GM19193 (cell line): Measurements from ENCODE around the gene LAPTM4A.

Experiments used
- POLR2A ChIP-seq: IDR thresholded peaks from 4 replicates; pipeline ENCODE4 v1.6.1; 2011; ENCODE audit not compliant: insufficient read depth, insufficient read length; ENCODE audit errors: extremely low read depth

The LAPTM4A gene

GRCh38 chr2:20042531-20042930 is 8.9 kb downstream of the LAPTM4A start:
- TF ChIP-seq POLR2A = no peak

- TF ChIP-seq POLR2A = no peak
Measured at GRCh38 chr2:20040489-20041172, 10.8 kb downstream of the LAPTM4A start.

- TF ChIP-seq POLR2A = no peak
Measured at GRCh38 chr2:20037660-20038059, 13.8 kb downstream of the LAPTM4A start.

GRCh38 chr2:20035955-20036666 is 15.3 kb downstream of the LAPTM4A start:
- TF ChIP-seq POLR2A = no peak

GRCh38 chr2:20034821-20035220 is 16.6 kb downstream of the LAPTM4A start:
- no peak for TF ChIP-seq POLR2A

GRCh38 chr2:20034218-20034617 is 17.2 kb downstream of the LAPTM4A start:
- no peak for TF ChIP-seq POLR2A

GRCh38 chr2:20033322-20033721 is 18.1 kb downstream of the LAPTM4A start:
- TF ChIP-seq POLR2A = no peak

- no peak for TF ChIP-seq POLR2A
Measured at GRCh38 chr2:20030224-20030623, 21.2 kb downstream of the LAPTM4A start.

GRCh38 chr2:20027705-20028434 is 23.6 kb downstream of the LAPTM4A start:
- no peak for TF ChIP-seq POLR2A

- no peak for TF ChIP-seq POLR2A
Measured at GRCh38 chr2:20027260-20027677, 24.2 kb downstream of the LAPTM4A start.

GRCh38 chr2:20025065-20025786 is 26.2 kb downstream of the LAPTM4A start:
- no peak for TF ChIP-seq POLR2A

- TF ChIP-seq POLR2A = no peak
Measured at GRCh38 chr2:20023688-20024087, 27.7 kb downstream of the LAPTM4A start.

GRCh38 chr2:20021405-20022009 is 29.9 kb downstream of the LAPTM4A start:
- no peak for TF ChIP-seq POLR2A

GRCh38 chr2:20019747-20020146 is 31.7 kb downstream of the LAPTM4A start:
- TF ChIP-seq POLR2A = no peak
